B cell (primary cell): ENCODE results near the gene GGN. TPM values are rescaled to one million over a fixed set of nuclear protein-coding genes. Genes with fewer than 3 reads are reported as not detected.

Experiments
- ATAC-seq: fragments of 200-7000 bp; cut with Tn5 transposase; one replicate; pipeline ENCODE4 v1.10.0; 2021; ENCODE audit warnings: low read depth, mild to moderate bottlenecking, moderate number of reproducible peaks, moderate library complexity
- CTCF ChIA-PET: fragments of 350-600 bp; sonication (Branson Sonifier 250); formaldehyde crosslinking; loops from one replicate; lab custom pipeline; 2021; ENCODE audit warnings: antibody characterized with exemption, inconsistent platforms; lab: Charles Lee
- POLR2A ChIA-PET: fragments of 350-600 bp; sonication (Branson Sonifier 250); formaldehyde crosslinking; loops from one replicate; lab custom pipeline; 2021; ENCODE audit warnings: antibody characterized with exemption; lab: Charles Lee
- DNase-seq: peaks from one replicate; pipeline ENCODE4 v3.0.0; 2013
- H2AFZ ChIP-seq: 2 replicates; pipeline ENCODE4 v1.6.1; 2012; ENCODE audit warnings: mild to moderate bottlenecking, low read depth, low read length; ENCODE audit not compliant: insufficient read depth, poor library complexity, severe bottlenecking
- H3K27ac ChIP-seq, 2 donors: 1 replicate in 1 of 2; 2 replicates in 1 of 2; pipeline ENCODE4 v1.5.1; 2012 to 2013; ENCODE audit warnings: low read length in 2 of 2, mild to moderate bottlenecking in 2 of 2, moderate library complexity in 1 of 2
- H3K27me3 ChIP-seq, 4 experiments: fragments of 200-600 bp in 1 of 4; sonication (generic) in 1 of 4; replicated peaks in 1 of 4; 1 replicate in 2 of 4; 2 replicates in 2 of 4; pipeline versions ENCODE4 v1.6.1 to v1.7.0; 2013 to 2016; ENCODE audit warnings: low read length in 3 of 4, mild to moderate bottlenecking in 2 of 4, mixed read lengths in 1 of 4, moderate library complexity in 1 of 4; ENCODE audit not compliant: insufficient read depth in 4 of 4, control insufficient read depth in 3 of 4; ENCODE audit errors: control extremely low read depth in 1 of 4
- H3K36me3 ChIP-seq, 2 experiments: replicated peaks in 1 of 2; 1 replicate in 1 of 2; 2 replicates in 1 of 2; pipeline versions ENCODE4 v1.6.1 to v1.7.1; 2013; ENCODE audit warnings: low read length in 1 of 2; ENCODE audit not compliant: insufficient read depth in 2 of 2, control insufficient read depth in 1 of 2; ENCODE audit errors: control extremely low read depth in 1 of 2, extremely low read depth in 1 of 2
- H3K4me1 ChIP-seq, 2 donors: fragments of 200-600 bp in 1 of 2; sonication (generic) in 1 of 2; 1 replicate in 1 of 2; 2 replicates in 1 of 2; pipeline versions ENCODE4 v1.5.1 to v1.6.1; 2013 to 2017; ENCODE audit warnings: low read length in 2 of 2; ENCODE audit not compliant: control insufficient read depth in 2 of 2, insufficient read depth in 2 of 2
- H3K4me2 ChIP-seq: replicated peaks from 2 replicates; pipeline ENCODE3; 2012; ENCODE audit warnings: mild to moderate bottlenecking, low read depth, low read length; ENCODE audit not compliant: poor library complexity, severe bottlenecking
- H3K4me3 ChIP-seq, 5 experiments: fragments of 200-600 bp in 1 of 5; sonication (generic) in 1 of 5; 1 replicate in 3 of 5; 2 replicates in 2 of 5; pipeline versions ENCODE4 v1.5.1 to v1.7.0; 2011 to 2016; ENCODE audit warnings: low read length in 4 of 5, mild to moderate bottlenecking in 4 of 5, low read depth in 2 of 5, control low read depth in 1 of 5, moderate library complexity in 1 of 5; ENCODE audit not compliant: insufficient read depth in 1 of 5; ENCODE audit errors: control extremely low read depth in 1 of 5, extremely low read depth in 1 of 5
- H3K79me2 ChIP-seq: fragments of 200-600 bp; sonication (generic); one replicate; pipeline ENCODE4 v1.6.0; 2016; ENCODE audit warnings: low read length; ENCODE audit not compliant: control insufficient read depth, insufficient read depth
- H3K9ac ChIP-seq: fragments of 200-600 bp; sonication (generic); 2 replicates; pipeline ENCODE4 v1.6.1; 2017; ENCODE audit warnings: mild to moderate bottlenecking, low read length, moderate library complexity
- H3K9me3 ChIP-seq, 3 donors: one replicate each; pipeline versions ENCODE4 v1.6.1 to v1.7.1; 2013; ENCODE audit warnings: low read length in 2 of 3; ENCODE audit not compliant: control insufficient read depth in 2 of 3, insufficient read depth in 1 of 3; ENCODE audit errors: control extremely low read depth in 1 of 3
- H4K20me1 ChIP-seq: 2 replicates; pipeline ENCODE4 v1.6.0; 2012; ENCODE audit warnings: mild to moderate bottlenecking, low read length; ENCODE audit not compliant: insufficient read depth, control insufficient read depth, poor library complexity, severe bottlenecking
- H3K27ac Mint-ChIP-seq: one replicate; pipeline ENCODE4 v1.8.0; 2021; ENCODE audit warnings: mixed read lengths
- H3K27me3 Mint-ChIP-seq: one replicate; pipeline ENCODE4 v1.8.0; 2021; ENCODE audit warnings: mixed read lengths
- H3K4me1 Mint-ChIP-seq: one replicate; pipeline ENCODE4 v1.8.0; 2021; ENCODE audit warnings: mixed read lengths
- H3K4me3 Mint-ChIP-seq: one replicate; pipeline ENCODE4 v1.8.0; 2021; ENCODE audit warnings: mixed read lengths
- H3K9me3 Mint-ChIP-seq: one replicate; pipeline ENCODE4 v1.8.0; 2022; ENCODE audit warnings: mixed read lengths; ENCODE audit not compliant: insufficient read depth
- EZH2 ChIP-seq: IDR thresholded peaks from 2 replicates; pipeline ENCODE4 v1.6.1; 2012; ENCODE audit warnings: borderline replicate concordance, low read depth, mild to moderate bottlenecking, moderate library complexity, low read length; ENCODE audit not compliant: insufficient read depth, poor library complexity, severe bottlenecking
- WGBS: methylation state at CpG from one replicate; pipeline ENCODE4 v1.1.5; 2013; ENCODE audit warnings: missing lambda C conversion rate; ENCODE audit not compliant: insufficient coverage; 5-methylcytosine and 5-hydroxymethylcytosine counted together
- intact Hi-C: fragments of 100-400 bp; cut with micrococcal nuclease; formaldehyde crosslinking; loops from one replicate; pipeline ENCODE4 v1.10.0; 2022
- polyA plus RNA-seq: library from polyadenylated mRNA; depleted of rRNA; stranded (reverse); fragments of >200 nt; gene quantifications from 2 replicates; pipeline ENCODE4 v1.2.3, GENCODE V29; 2012
- total RNA-seq, 2 donors: library from RNA; stranded (reverse); fragments of 120-200 nt in 1 of 2; gene quantifications; 1 replicate in 1 of 2; 2 replicates in 1 of 2; pipeline versions ENCODE4 v1.2.3 to v1.2.4, GENCODE V29; 2013 to 2022
- TF ChIP-seq, protein P1 (sequence below): fragments of 200-600 bp; IDR thresholded peaks from one replicate; pipeline ENCODE4 v1.8.0; 2022; ENCODE audit warnings: antibody characterized with exemption, mild to moderate bottlenecking

GGN gene
- total and polyA plus RNA-seq, 2 donors (not counting 1 experiment from before 2014, with no cell fraction given) = 0.34 TPM; not detected in 1

DNA sequence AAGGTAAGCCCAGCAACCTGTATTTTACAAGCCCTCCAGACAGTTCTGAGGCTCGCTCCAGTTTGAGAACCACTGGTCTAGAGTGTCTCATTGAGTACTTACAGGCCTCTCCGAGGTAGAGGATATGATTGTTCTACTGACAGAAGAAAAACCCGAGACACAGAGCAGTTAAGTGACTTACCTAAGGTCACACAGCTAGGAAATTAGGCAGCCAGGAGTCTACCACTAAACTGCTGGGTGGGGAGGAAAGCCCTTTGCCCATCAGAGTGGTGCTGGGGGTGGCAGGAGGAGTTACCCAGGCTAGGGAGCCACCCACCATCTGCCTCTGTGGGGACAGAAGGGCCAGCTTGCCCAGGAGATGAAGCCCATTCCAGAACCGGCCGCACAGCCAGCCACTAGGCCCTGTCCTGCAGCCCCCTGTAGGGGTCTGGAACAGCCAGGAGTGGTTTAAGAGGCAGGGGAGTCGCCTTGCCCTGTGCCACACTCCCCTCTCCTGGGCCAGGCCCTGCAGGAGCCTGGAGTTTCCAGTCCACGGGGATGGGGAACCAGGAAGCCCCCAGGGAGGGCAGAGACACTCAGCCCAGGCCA lies 37.5 kb upstream of the GGN start:
- Histone ChIP-seq H3K4me3 (peak overlapping the region in 1 of 5 experiments; percentile 38), H3K4me1 (peaks cover 15 to 22% of the 10 kb centered on the region in 2 donors), H2AFZ (peak overlapping the region; percentile 56), H4K20me1 (no peaks in the 10 kb centered on the region), H3K36me3 (no peaks in the 10 kb centered on the region), H3K27me3 (peaks cover 0 to 2% (median 0%) of the 10 kb centered on the region in 4 experiments), H3K27ac (no peak overlapping the region), H3K4me2 (peak overlapping the region; percentile 61), H3K9me3 (no peaks in the 10 kb centered on the region), H3K79me2 (no peaks in the 10 kb centered on the region), H3K9ac (no peak overlapping the region)
- ATAC-seq (no peak), DNase-seq (no peak)
- TF ChIP-seq, protein P1, sequence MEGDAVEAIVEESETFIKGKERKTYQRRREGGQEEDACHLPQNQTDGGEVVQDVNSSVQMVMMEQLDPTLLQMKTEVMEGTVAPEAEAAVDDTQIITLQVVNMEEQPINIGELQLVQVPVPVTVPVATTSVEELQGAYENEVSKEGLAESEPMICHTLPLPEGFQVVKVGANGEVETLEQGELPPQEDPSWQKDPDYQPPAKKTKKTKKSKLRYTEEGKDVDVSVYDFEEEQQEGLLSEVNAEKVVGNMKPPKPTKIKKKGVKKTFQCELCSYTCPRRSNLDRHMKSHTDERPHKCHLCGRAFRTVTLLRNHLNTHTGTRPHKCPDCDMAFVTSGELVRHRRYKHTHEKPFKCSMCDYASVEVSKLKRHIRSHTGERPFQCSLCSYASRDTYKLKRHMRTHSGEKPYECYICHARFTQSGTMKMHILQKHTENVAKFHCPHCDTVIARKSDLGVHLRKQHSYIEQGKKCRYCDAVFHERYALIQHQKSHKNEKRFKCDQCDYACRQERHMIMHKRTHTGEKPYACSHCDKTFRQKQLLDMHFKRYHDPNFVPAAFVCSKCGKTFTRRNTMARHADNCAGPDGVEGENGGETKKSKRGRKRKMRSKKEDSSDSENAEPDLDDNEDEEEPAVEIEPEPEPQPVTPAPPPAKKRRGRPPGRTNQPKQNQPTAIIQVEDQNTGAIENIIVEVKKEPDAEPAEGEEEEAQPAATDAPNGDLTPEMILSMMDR = no peak
- TF ChIP-seq EZH2 = no peak
- Mint-ChIP-seq H3K4me1 (peaks cover 26% of the 10 kb centered on the region), H3K27ac (no peak overlapping the region), H3K4me3 (no peak overlapping the region), H3K27me3 (peaks cover 13% of the 10 kb centered on the region), H3K9me3 (no peaks in the 10 kb centered on the region)
- ChIA-PET CTCF (interaction anchor here (0.5 to 1.1 kb wide), 2 partner anchors 22 to 209 kb away, joined by 3 read pairs; partner anchors contain the start of gene FAM98C), POLR2A (no interaction called here)
- intact Hi-C loops = no loop called here
- 63% methylated on average over 3 of the region's 7 CpGs for WGBS

DNA sequence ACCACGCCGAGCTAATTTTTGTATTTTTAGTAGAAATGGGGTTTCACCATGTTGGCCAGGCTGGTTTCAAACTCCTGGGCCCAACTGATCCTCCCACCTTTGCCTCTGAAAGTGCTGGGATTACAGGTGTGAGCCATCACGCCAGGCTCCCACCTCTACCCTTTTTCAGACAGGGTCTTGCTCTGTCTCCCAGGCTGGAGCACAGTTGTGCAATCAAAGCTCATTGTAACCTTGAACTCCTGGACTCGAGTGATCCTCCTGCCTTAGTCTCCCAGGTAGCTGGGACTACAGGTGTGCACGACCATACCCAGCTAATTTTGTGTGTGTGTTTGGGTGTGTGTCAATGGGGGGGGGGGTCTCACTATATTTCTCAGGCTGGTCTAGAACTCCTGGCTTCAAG lies 36.4 kb upstream of the GGN start:
- Histone ChIP-seq H3K4me2 (no peak overlapping the region), H3K27ac (no peak overlapping the region), H3K27me3 (no peaks in the 10 kb centered on the region), H3K4me1 (peaks cover 15 to 22% of the 10 kb centered on the region in 2 donors), H3K9me3 (no peaks in the 10 kb centered on the region), H3K4me3 (no peak overlapping the region), H3K9ac (no peak overlapping the region), H4K20me1 (no peaks in the 10 kb centered on the region), H2AFZ (no peak overlapping the region), H3K36me3 (no peaks in the 10 kb centered on the region), H3K79me2 (no peaks in the 10 kb centered on the region)
- intact Hi-C loops = no loop called here
- no peak overlapping the region for H3K4me3 Mint-ChIP-seq
- H3K9me3 Mint-ChIP-seq = no peaks in the 10 kb centered on the region
- ATAC-seq (no peak), DNase-seq (no peak)
- no peak overlapping the region for H3K27ac Mint-ChIP-seq
- TF ChIP-seq, protein P1 = no peak
- no peak for TF ChIP-seq EZH2
- peaks cover 8% of the 10 kb centered on the region for H3K27me3 Mint-ChIP-seq
- H3K4me1 Mint-ChIP-seq = peaks cover 24% of the 10 kb centered on the region
- ChIA-PET POLR2A (no interaction called here), CTCF (interaction anchor here (0.9 kb wide), 1 partner anchor 22 kb away, joined by 5 read pairs; the partner anchor contains the start of gene FAM98C)
- 94% methylated on average over 3 of the region's 5 CpGs for WGBS
